ENCODE measurements around the gene MMP11. TPM values are rescaled to one million over a fixed set of nuclear protein-coding genes. Genes with fewer than 3 reads are reported as not detected.

Gene MMP11
- total and polyA plus RNA-seq, 2 of the 13 experiments (the other 11 are each of a cell fraction or from before 2014, with no cell fraction given) = 8.9 to 28.6 TPM

DNA sequence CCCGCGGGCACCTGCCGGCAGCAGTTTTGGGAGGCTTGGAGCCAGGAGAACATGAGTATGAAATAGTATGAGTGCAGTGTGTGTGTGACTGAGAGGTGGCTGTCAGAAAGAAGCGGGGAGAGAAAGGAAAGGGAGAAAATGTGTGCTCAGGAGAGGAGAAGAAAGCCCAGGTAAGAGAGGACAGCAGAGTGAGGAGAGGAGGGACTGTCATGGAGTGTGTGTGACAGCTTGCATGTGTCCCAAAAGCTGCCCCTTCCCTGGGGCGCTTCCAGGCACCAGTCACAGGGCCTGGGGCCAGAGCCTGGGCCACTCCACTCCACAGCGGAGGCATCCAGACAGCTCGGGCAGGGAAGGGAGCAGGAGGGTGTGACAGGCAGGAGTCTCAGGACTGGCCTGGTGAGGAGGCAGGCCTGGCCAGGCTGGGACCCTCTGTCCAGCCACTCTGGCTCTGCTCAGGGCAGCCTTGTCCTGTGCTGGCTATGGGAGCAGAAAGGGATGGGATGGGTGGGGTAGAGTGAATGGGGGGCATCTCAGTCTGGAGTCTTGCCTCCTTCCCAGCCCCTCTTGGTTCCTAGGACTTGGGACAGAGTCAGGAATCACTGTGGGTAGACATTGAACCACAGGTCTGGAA, 949 bp downstream of the MMP11 start (continued):
- TF ChIP-seq, protein P1, sequence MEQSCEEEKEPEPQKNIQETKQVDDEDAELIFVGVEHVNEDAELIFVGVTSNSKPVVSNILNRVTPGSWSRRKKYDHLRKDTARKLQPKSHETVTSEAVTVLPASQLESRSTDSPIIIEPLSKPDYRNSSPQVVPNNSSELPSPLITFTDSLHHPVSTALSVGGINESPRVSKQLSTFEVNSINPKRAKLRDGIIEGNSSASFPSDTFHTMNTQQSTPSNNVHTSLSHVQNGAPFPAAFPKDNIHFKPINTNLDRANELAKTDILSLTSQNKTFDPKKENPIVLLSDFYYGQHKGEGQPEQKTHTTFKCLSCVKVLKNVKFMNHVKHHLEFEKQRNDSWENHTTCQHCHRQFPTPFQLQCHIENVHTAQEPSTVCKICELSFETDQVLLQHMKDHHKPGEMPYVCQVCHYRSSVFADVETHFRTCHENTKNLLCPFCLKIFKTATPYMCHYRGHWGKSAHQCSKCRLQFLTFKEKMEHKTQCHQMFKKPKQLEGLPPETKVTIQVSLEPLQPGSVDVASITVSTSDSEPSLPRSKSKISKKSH (CRISPR knock-in tag; IDR thresholded peaks at IDR 0.05; ENCODE audit: borderline replicate concordance) = no peak
- TF ChIP-seq ZBTB38 (CRISPR knock-in tag; IDR thresholded peaks at IDR 0.05) (0 out of 2 replicates have a peak, but pooled peaks have one; percentile 7), MEIS1 (CRISPR knock-in tag; IDR thresholded peaks at IDR 0.05; ENCODE audit: borderline replicate concordance) (no peak), ZNF160 (CRISPR knock-in tag; IDR thresholded peaks at IDR 0.05) (no peak), SRSF4 (IDR thresholded peaks at IDR 0.05; ENCODE audit: low read depth, low read length, poor library complexity, severe bottlenecking) (no peak), ZFP36L1 (CRISPR knock-in tag; IDR thresholded peaks at IDR 0.05) (no peak), HES4 (CRISPR knock-in tag; IDR thresholded peaks at IDR 0.05; ENCODE audit: borderline replicate concordance) (0 out of 2 replicates have a peak, but pooled peaks have one; percentile 36), CCDC6 (CRISPR knock-in tag; IDR thresholded peaks at IDR 0.05) (no peak), YEATS2 (CRISPR knock-in tag; IDR thresholded peaks at IDR 0.05; ENCODE audit: borderline replicate concordance) (no peak), ZNF225 (CRISPR knock-in tag; IDR thresholded peaks at IDR 0.05) (0 out of 2 replicates have a peak, but pooled peaks have one; percentile 8), ZNF136 (CRISPR knock-in tag; IDR thresholded peaks at IDR 0.05; ENCODE audit: low read depth) (no peak), RBFOX2 (IDR thresholded peaks at IDR 0.05; ENCODE audit: low read depth, low read length) (0 out of 2 replicates have a peak, but pooled peaks have one; percentile 8), CHCHD3 (CRISPR knock-in tag; IDR thresholded peaks at IDR 0.05) (no peak), SIX4 (CRISPR knock-in tag; IDR thresholded peaks at IDR 0.05) (no peak), IKZF4 (CRISPR knock-in tag; IDR thresholded peaks at IDR 0.05; ENCODE audit: borderline replicate concordance, low read depth, not compliant biosample characterization) (no peak), CHD2 (IDR thresholded peaks at IDR 0.05; ENCODE audit: low read depth, low read length) (no peak), ZBTB20 (CRISPR knock-in tag; IDR thresholded peaks at IDR 0.05; ENCODE audit: borderline replicate concordance, low read depth) (no peak)
- TF ChIP-seq, protein P2, sequence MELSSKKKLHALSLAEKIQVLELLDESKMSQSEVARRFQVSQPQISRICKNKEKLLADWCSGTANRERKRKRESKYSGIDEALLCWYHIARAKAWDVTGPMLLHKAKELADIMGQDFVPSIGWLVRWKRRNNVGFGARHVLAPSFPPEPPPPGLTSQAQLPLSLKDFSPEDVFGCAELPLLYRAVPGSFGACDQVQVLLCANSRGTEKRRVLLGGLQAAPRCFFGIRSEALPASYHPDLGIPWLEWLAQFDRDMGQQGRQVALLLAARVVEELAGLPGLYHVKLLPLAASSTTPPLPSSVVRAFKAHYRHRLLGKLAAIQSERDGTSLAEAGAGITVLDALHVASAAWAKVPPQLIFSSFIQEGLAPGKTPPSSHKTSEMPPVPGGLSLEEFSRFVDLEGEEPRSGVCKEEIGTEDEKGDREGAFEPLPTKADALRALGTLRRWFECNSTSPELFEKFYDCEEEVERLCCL (CRISPR knock-in tag; IDR thresholded peaks at IDR 0.05; ENCODE audit: borderline replicate concordance) = no peak
- TF ChIP-seq, protein P3, sequence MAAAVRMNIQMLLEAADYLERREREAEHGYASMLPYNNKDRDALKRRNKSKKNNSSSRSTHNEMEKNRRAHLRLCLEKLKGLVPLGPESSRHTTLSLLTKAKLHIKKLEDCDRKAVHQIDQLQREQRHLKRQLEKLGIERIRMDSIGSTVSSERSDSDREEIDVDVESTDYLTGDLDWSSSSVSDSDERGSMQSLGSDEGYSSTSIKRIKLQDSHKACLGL (CRISPR knock-in tag; IDR thresholded peaks at IDR 0.05) = no peak
- TF ChIP-seq, protein P4, sequence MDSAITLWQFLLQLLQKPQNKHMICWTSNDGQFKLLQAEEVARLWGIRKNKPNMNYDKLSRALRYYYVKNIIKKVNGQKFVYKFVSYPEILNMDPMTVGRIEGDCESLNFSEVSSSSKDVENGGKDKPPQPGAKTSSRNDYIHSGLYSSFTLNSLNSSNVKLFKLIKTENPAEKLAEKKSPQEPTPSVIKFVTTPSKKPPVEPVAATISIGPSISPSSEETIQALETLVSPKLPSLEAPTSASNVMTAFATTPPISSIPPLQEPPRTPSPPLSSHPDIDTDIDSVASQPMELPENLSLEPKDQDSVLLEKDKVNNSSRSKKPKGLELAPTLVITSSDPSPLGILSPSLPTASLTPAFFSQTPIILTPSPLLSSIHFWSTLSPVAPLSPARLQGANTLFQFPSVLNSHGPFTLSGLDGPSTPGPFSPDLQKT (CRISPR knock-in tag; IDR thresholded peaks at IDR 0.05; ENCODE audit: borderline replicate concordance) = no peak
- TF ChIP-seq, protein P5, sequence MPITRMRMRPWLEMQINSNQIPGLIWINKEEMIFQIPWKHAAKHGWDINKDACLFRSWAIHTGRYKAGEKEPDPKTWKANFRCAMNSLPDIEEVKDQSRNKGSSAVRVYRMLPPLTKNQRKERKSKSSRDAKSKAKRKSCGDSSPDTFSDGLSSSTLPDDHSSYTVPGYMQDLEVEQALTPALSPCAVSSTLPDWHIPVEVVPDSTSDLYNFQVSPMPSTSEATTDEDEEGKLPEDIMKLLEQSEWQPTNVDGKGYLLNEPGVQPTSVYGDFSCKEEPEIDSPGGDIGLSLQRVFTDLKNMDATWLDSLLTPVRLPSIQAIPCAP (CRISPR knock-in tag; IDR thresholded peaks at IDR 0.05; ENCODE audit: low read depth) = no peak
- TF ChIP-seq, protein P6, sequence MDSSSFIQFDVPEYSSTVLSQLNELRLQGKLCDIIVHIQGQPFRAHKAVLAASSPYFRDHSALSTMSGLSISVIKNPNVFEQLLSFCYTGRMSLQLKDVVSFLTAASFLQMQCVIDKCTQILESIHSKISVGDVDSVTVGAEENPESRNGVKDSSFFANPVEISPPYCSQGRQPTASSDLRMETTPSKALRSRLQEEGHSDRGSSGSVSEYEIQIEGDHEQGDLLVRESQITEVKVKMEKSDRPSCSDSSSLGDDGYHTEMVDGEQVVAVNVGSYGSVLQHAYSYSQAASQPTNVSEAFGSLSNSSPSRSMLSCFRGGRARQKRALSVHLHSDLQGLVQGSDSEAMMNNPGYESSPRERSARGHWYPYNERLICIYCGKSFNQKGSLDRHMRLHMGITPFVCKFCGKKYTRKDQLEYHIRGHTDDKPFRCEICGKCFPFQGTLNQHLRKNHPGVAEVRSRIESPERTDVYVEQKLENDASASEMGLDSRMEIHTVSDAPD (CRISPR knock-in tag; IDR thresholded peaks at IDR 0.05) = no peak
